ENCODE results near the gene LDAH. TPM values are rescaled to one million over a fixed set of nuclear protein-coding genes. Genes with fewer than 3 reads are reported as not detected.

Gene LDAH
- polyA plus RNA-seq (2011; rRNA removed), result 42.4 and 53.6 TPM in 2 replicates
- polyA plus RNA-seq (2012; cell fraction: cytosol; rRNA removed), result 9.7 and 12.4 TPM in 2 replicates
- 5.7 and 9.4 TPM in 2 replicates for polyA plus RNA-seq (2012; cell fraction: nucleus; rRNA removed)
- 27.4 to 31.0 TPM (median 29.6 TPM) in 3 replicates for polyA plus RNA-seq (2017; fragmentation: RNase III; extraction: RNeasy Plus Mini Kit Qiagen cat#74134 plus additional on column Dnase treatment)
- 53.8 and 56.8 TPM in 2 replicates for polyA minus RNA-seq (2011; rRNA and poly(A)+ RNA removed)

GRCh38 chr2:20822535-20823490 is at the start of gene LDAH:
Gene LDAH, minus strand, starts transcription at chr2:20823101. Its CDS starts 21,638 bp downstream, at chr2:20801463.
- peak within 1 kb of the TSS; percentile 91 to 93 for H3K27ac ChIP-seq
- CTCF ChIA-PET, result interaction anchor here (1.2 to 3.0 kb wide), 2 partner anchors 157 to 162 kb away, joined by 3 to 18 read pairs; no protein-coding TSS in a partner anchor
- TF ChIP-seq PHF8 (IDR thresholded peaks at IDR 0.05; ENCODE audit: borderline replicate concordance, low read depth), result peak; percentile 98
- no peak for TF ChIP-seq POLR2AphosphoS2 (conservative IDR thresholded peaks at IDR 0.05; ENCODE audit: low read length)
- TF ChIP-seq ESRRA (IDR thresholded peaks at IDR 0.05; ENCODE audit: borderline replicate concordance, low read length), result no peak
- TF ChIP-seq ZSCAN20 (CRISPR knock-in tag; IDR thresholded peaks at IDR 0.05), result no peak
- peak; percentile 84 for TF ChIP-seq USF2 (IDR thresholded peaks at IDR 0.05)
- no peak for TF ChIP-seq SREBF2 (IDR thresholded peaks at IDR 0.05)
- TF ChIP-seq CHD2 (IDR thresholded peaks at IDR 0.05; ENCODE audit: low read length, partially characterized antibody), result no peak
- no peak for TF ChIP-seq ZC3H11A (IDR thresholded peaks at IDR 0.05)
- TF ChIP-seq FOSB (CRISPR knock-in tag; IDR thresholded peaks at IDR 0.05), result no peak
- peak; percentile 44 for TF ChIP-seq GATA3 (IDR thresholded peaks at IDR 0.05; ENCODE audit: borderline replicate concordance)
- peak; percentile 59; the same call in 1 of the 2 replicates for TF ChIP-seq HMGXB4 (CRISPR knock-in tag; IDR thresholded peaks at IDR 0.05; ENCODE audit: borderline replicate concordance)
- no peak for TF ChIP-seq RARB (CRISPR knock-in tag; IDR thresholded peaks at IDR 0.05)
- TF ChIP-seq E2F6 (IDR thresholded peaks at IDR 0.05; ENCODE audit: borderline replicate concordance, low read depth), result peak; percentile 75
- no peak for TF ChIP-seq EHMT2 (IDR thresholded peaks at IDR 0.05; ENCODE audit: low read depth)
- TF ChIP-seq CBX2 (IDR thresholded peaks at IDR 0.05; ENCODE audit: borderline replicate concordance, low read depth), result no peak
- TF ChIP-seq TFCP2L1 (CRISPR knock-in tag; IDR thresholded peaks at IDR 0.05), result no peak; the same call in 1 of the 2 replicates
- TF ChIP-seq RNF2 (IDR thresholded peaks at IDR 0.05; ENCODE audit: borderline replicate concordance, low read depth), result no peak
- TF ChIP-seq FOXS1 (CRISPR knock-in tag; IDR thresholded peaks at IDR 0.05), result no peak
- peak; percentile 89; the same call in 2 of the 3 replicates for TF ChIP-seq BCL3 (IDR thresholded peaks at IDR 0.05)
- no peak for TF ChIP-seq CTCF (IDR thresholded peaks at IDR 0.05)
- no peak for TF ChIP-seq RAD21 (conservative IDR thresholded peaks at IDR 0.05 in 1 of 2, IDR thresholded peaks at IDR 0.05 in 1 of 2)
- TF ChIP-seq KDM1A (IDR thresholded peaks at IDR 0.05; ENCODE audit: low read depth), result no peak
- 0 out of 2 replicates have a peak, but pooled peaks have one; percentile 47 for TF ChIP-seq TP53 (CRISPR knock-in tag; IDR thresholded peaks at IDR 0.05)
- peak; percentile 56 to 90; a peak in 4 of 5 replicates for TF ChIP-seq JUN (IDR thresholded peaks at IDR 0.05)
- TF ChIP-seq ELK1 (IDR thresholded peaks at IDR 0.05; ENCODE audit: low read depth, low read length), result peak; percentile 93
- no peak for TF ChIP-seq FOSL2 (IDR thresholded peaks at IDR 0.05)
- peak; percentile 44 for TF ChIP-seq FOSL2 (CRISPR knock-in tag; IDR thresholded peaks at IDR 0.05)
- TF ChIP-seq HES2 (IDR thresholded peaks at IDR 0.05), result no peak
- TF ChIP-seq ZFP36 (IDR thresholded peaks at IDR 0.05; ENCODE audit: borderline replicate concordance, partially characterized antibody), result no peak
- TF ChIP-seq HOXA7 (CRISPR knock-in tag; IDR thresholded peaks at IDR 0.05), result no peak

More at GRCh38 chr2:20822535-20823490, at the start of gene LDAH:
- POLR2A ChIA-PET, result interaction anchor here (0.6 to 2.4 kb wide), 10 partner anchors 10 to 437 kb away, joined by 3 to 12 read pairs (median 4); partner anchors contain the start of gene RHOB
- Histone ChIP-seq H3K4me3 (peak within 1 kb of the TSS; percentile 90), H3K4me1 (no peaks in the 10 kb centered on the region), H3K4me2 (peak within 1 kb of the TSS; percentile 70), H3K9me3 (no peaks in the 10 kb centered on the region)
- WGBS (ENCODE audit: missing lambda C conversion rate), result 2% methylated on average over 33 of the region's 46 CpGs
- DNase-seq (ENCODE audit: low read depth in 1 of 2, low spot score in 1 of 2) (peak; percentile 91 to 93), ATAC-seq (peak; percentile 92 to 94), FAIRE-seq (no peak)

Measured in A549 (cell line).